B cell (primary cell): ENCODE results near the gene SCN8A. TPM values are rescaled to one million over a fixed set of nuclear protein-coding genes. Genes with fewer than 3 reads are reported as not detected.

Experiments
- ATAC-seq: fragments of 200-7000 bp; cut with Tn5 transposase; one replicate; pipeline ENCODE4 v1.10.0; 2021; ENCODE audit warnings: low read depth, mild to moderate bottlenecking, moderate number of reproducible peaks, moderate library complexity
- CTCF ChIA-PET: fragments of 350-600 bp; sonication (Branson Sonifier 250); formaldehyde crosslinking; loops from one replicate; lab custom pipeline; 2021; ENCODE audit warnings: antibody characterized with exemption, inconsistent platforms; lab: Charles Lee
- POLR2A ChIA-PET: fragments of 350-600 bp; sonication (Branson Sonifier 250); formaldehyde crosslinking; loops from one replicate; lab custom pipeline; 2021; ENCODE audit warnings: antibody characterized with exemption; lab: Charles Lee
- DNase-seq: peaks from one replicate; pipeline ENCODE4 v3.0.0; 2013
- H2AFZ ChIP-seq: 2 replicates; pipeline ENCODE4 v1.6.1; 2012; ENCODE audit warnings: mild to moderate bottlenecking, low read depth, low read length; ENCODE audit not compliant: insufficient read depth, poor library complexity, severe bottlenecking
- H3K27ac ChIP-seq, 2 donors: 1 replicate in 1 of 2; 2 replicates in 1 of 2; pipeline ENCODE4 v1.5.1; 2012 to 2013; ENCODE audit warnings: low read length in 2 of 2, mild to moderate bottlenecking in 2 of 2, moderate library complexity in 1 of 2
- H3K27me3 ChIP-seq, 4 experiments: fragments of 200-600 bp in 1 of 4; sonication (generic) in 1 of 4; replicated peaks in 1 of 4; 1 replicate in 2 of 4; 2 replicates in 2 of 4; pipeline versions ENCODE4 v1.6.1 to v1.7.0; 2013 to 2016; ENCODE audit warnings: low read length in 3 of 4, mild to moderate bottlenecking in 2 of 4, mixed read lengths in 1 of 4, moderate library complexity in 1 of 4; ENCODE audit not compliant: insufficient read depth in 4 of 4, control insufficient read depth in 3 of 4; ENCODE audit errors: control extremely low read depth in 1 of 4
- H3K36me3 ChIP-seq, 2 experiments: replicated peaks in 1 of 2; 1 replicate in 1 of 2; 2 replicates in 1 of 2; pipeline versions ENCODE4 v1.6.1 to v1.7.1; 2013; ENCODE audit warnings: low read length in 1 of 2; ENCODE audit not compliant: insufficient read depth in 2 of 2, control insufficient read depth in 1 of 2; ENCODE audit errors: control extremely low read depth in 1 of 2, extremely low read depth in 1 of 2
- H3K4me1 ChIP-seq, 2 donors: fragments of 200-600 bp in 1 of 2; sonication (generic) in 1 of 2; 1 replicate in 1 of 2; 2 replicates in 1 of 2; pipeline versions ENCODE4 v1.5.1 to v1.6.1; 2013 to 2017; ENCODE audit warnings: low read length in 2 of 2; ENCODE audit not compliant: control insufficient read depth in 2 of 2, insufficient read depth in 2 of 2
- H3K4me2 ChIP-seq: replicated peaks from 2 replicates; pipeline ENCODE3; 2012; ENCODE audit warnings: mild to moderate bottlenecking, low read depth, low read length; ENCODE audit not compliant: poor library complexity, severe bottlenecking
- H3K4me3 ChIP-seq, 5 experiments: fragments of 200-600 bp in 1 of 5; sonication (generic) in 1 of 5; 1 replicate in 3 of 5; 2 replicates in 2 of 5; pipeline versions ENCODE4 v1.5.1 to v1.7.0; 2011 to 2016; ENCODE audit warnings: low read length in 4 of 5, mild to moderate bottlenecking in 4 of 5, low read depth in 2 of 5, control low read depth in 1 of 5, moderate library complexity in 1 of 5; ENCODE audit not compliant: insufficient read depth in 1 of 5; ENCODE audit errors: control extremely low read depth in 1 of 5, extremely low read depth in 1 of 5
- H3K79me2 ChIP-seq: fragments of 200-600 bp; sonication (generic); one replicate; pipeline ENCODE4 v1.6.0; 2016; ENCODE audit warnings: low read length; ENCODE audit not compliant: control insufficient read depth, insufficient read depth
- H3K9ac ChIP-seq: fragments of 200-600 bp; sonication (generic); 2 replicates; pipeline ENCODE4 v1.6.1; 2017; ENCODE audit warnings: mild to moderate bottlenecking, low read length, moderate library complexity
- H3K9me3 ChIP-seq, 3 donors: one replicate each; pipeline versions ENCODE4 v1.6.1 to v1.7.1; 2013; ENCODE audit warnings: low read length in 2 of 3; ENCODE audit not compliant: control insufficient read depth in 2 of 3, insufficient read depth in 1 of 3; ENCODE audit errors: control extremely low read depth in 1 of 3
- H4K20me1 ChIP-seq: 2 replicates; pipeline ENCODE4 v1.6.0; 2012; ENCODE audit warnings: mild to moderate bottlenecking, low read length; ENCODE audit not compliant: insufficient read depth, control insufficient read depth, poor library complexity, severe bottlenecking
- H3K27ac Mint-ChIP-seq: one replicate; pipeline ENCODE4 v1.8.0; 2021; ENCODE audit warnings: mixed read lengths
- H3K27me3 Mint-ChIP-seq: one replicate; pipeline ENCODE4 v1.8.0; 2021; ENCODE audit warnings: mixed read lengths
- H3K4me1 Mint-ChIP-seq: one replicate; pipeline ENCODE4 v1.8.0; 2021; ENCODE audit warnings: mixed read lengths
- H3K4me3 Mint-ChIP-seq: one replicate; pipeline ENCODE4 v1.8.0; 2021; ENCODE audit warnings: mixed read lengths
- H3K9me3 Mint-ChIP-seq: one replicate; pipeline ENCODE4 v1.8.0; 2022; ENCODE audit warnings: mixed read lengths; ENCODE audit not compliant: insufficient read depth
- CTCF ChIP-seq: fragments of 200-600 bp; IDR thresholded peaks from one replicate; pipeline ENCODE4 v1.8.0; 2022; ENCODE audit warnings: antibody characterized with exemption, mild to moderate bottlenecking
- EZH2 ChIP-seq: IDR thresholded peaks from 2 replicates; pipeline ENCODE4 v1.6.1; 2012; ENCODE audit warnings: borderline replicate concordance, low read depth, mild to moderate bottlenecking, moderate library complexity, low read length; ENCODE audit not compliant: insufficient read depth, poor library complexity, severe bottlenecking
- WGBS: methylation state at CpG from one replicate; pipeline ENCODE4 v1.1.5; 2013; ENCODE audit warnings: missing lambda C conversion rate; ENCODE audit not compliant: insufficient coverage; 5-methylcytosine and 5-hydroxymethylcytosine counted together
- intact Hi-C: fragments of 100-400 bp; cut with micrococcal nuclease; formaldehyde crosslinking; loops from one replicate; pipeline ENCODE4 v1.10.0; 2022
- polyA plus RNA-seq: library from polyadenylated mRNA; depleted of rRNA; stranded (reverse); fragments of >200 nt; gene quantifications from 2 replicates; pipeline ENCODE4 v1.2.3, GENCODE V29; 2012
- total RNA-seq, 2 donors: library from RNA; stranded (reverse); fragments of 120-200 nt in 1 of 2; gene quantifications; 1 replicate in 1 of 2; 2 replicates in 1 of 2; pipeline versions ENCODE4 v1.2.3 to v1.2.4, GENCODE V29; 2013 to 2022

SCN8A gene
- total and polyA plus RNA-seq, 2 donors (not counting 1 experiment from before 2014, with no cell fraction given) = 0.78 to 1.0 TPM

DNA sequence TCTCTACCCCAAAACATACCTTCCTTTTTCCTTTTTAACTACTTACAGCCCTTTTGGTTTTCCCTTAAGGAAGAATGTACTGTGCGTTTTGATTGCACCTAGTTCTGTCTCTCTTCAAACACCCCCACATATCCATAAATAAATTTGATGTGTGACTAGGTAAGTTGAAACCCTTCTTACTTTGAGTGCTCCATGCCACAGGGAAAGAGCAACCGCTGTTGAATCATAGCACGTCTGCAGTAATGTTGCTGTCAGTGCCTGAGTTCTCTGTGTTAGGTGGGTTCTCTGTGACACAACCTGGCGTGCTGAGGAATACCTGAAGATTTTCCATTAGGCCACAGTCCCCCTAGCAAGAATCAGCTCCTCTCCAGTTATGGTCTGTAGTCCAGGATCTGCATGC lies 155.4 kb downstream of the SCN8A start:
- Mint-ChIP-seq H3K4me1 (no peaks in the 10 kb centered on the region), H3K27me3 (peaks cover 39% of the 10 kb centered on the region), H3K9me3 (peaks cover under 1% of the 10 kb centered on the region), H3K27ac (no peak overlapping the region), H3K4me3 (no peak overlapping the region)
- no peaks in the 10 kb centered on the region for H3K4me1 ChIP-seq
- H3K27ac ChIP-seq = no peak overlapping the region
- intact Hi-C loops = no loop called here
- H3K4me2 ChIP-seq = no peak overlapping the region
- no peaks in the 10 kb centered on the region for H4K20me1 ChIP-seq
- peaks cover 0 to 8% (median 0%) of the 10 kb centered on the region in 4 experiments for H3K27me3 ChIP-seq
- TF ChIP-seq CTCF (no peak), EZH2 (no peak)
- 100% methylated on average over 2 of the region's 4 CpGs for WGBS
- ATAC-seq (no peak), DNase-seq (no peak)
- H3K36me3 ChIP-seq = no peaks in the 10 kb centered on the region
- CTCF ChIA-PET = no interaction called here
- H3K9ac ChIP-seq = no peak overlapping the region
- no peak overlapping the region for H3K4me3 ChIP-seq
- peaks cover 0 to 3% (median under 1%) of the 10 kb centered on the region in 3 donors for H3K9me3 ChIP-seq
- H2AFZ ChIP-seq = no peak overlapping the region
- POLR2A ChIA-PET = no interaction called here
- no peaks in the 10 kb centered on the region for H3K79me2 ChIP-seq

DNA sequence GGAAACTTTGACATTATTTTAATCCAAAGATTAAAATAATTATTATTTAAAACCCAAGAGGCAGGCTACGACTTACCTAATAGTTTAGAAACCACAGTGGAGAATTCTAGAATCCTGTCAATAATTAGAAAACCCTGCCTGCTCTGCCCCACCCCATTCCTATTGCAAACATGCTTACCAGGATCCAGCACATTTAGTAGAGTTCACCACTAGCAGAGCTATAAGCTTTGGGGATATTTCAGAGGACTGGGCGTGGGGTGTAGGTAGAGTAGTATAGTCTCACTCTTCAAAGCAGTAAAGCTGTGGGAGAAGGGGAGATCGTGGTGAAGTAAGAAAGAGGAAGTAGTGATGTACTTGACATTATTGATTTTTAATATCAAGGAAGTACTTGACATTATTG lies 157.2 kb downstream of the SCN8A start:
- WGBS = 100% methylated on average over 1 of the region's 3 CpGs
- H3K27ac Mint-ChIP-seq = no peak overlapping the region
- Histone ChIP-seq H3K79me2 (no peaks in the 10 kb centered on the region), H2AFZ (no peak overlapping the region), H4K20me1 (no peaks in the 10 kb centered on the region), H3K27ac (no peak overlapping the region), H3K36me3 (no peaks in the 10 kb centered on the region), H3K4me2 (no peak overlapping the region), H3K9me3 (no peaks in the 10 kb centered on the region), H3K27me3 (peaks cover 0 to 8% (median 0%) of the 10 kb centered on the region in 4 experiments), H3K4me3 (no peak overlapping the region), H3K4me1 (no peaks in the 10 kb centered on the region), H3K9ac (no peak overlapping the region)
- peaks cover 34% of the 10 kb centered on the region for H3K27me3 Mint-ChIP-seq
- CTCF ChIA-PET = interaction anchor here (1.6 kb wide), 1 partner anchor 73 kb away, joined by 5 read pairs; no protein-coding TSS in a partner anchor
- ATAC-seq (no peak), DNase-seq (no peak)
- no peaks in the 10 kb centered on the region for H3K9me3 Mint-ChIP-seq
- H3K4me1 Mint-ChIP-seq = no peaks in the 10 kb centered on the region
- no peak overlapping the region for H3K4me3 Mint-ChIP-seq
- POLR2A ChIA-PET = interaction anchor here (0.6 kb wide), 1 partner anchor 197 kb away, joined by 3 read pairs; no protein-coding TSS in a partner anchor
- TF ChIP-seq EZH2 = no peak
- TF ChIP-seq CTCF = no peak
- intact Hi-C loops = no loop called here
